ENCODE measurements around the gene FAM13A. TPM values are rescaled to one million over a fixed set of nuclear protein-coding genes. Genes with fewer than 3 reads are reported as not detected.

The FAM13A gene
- total and polyA plus RNA-seq, 2 donors (not counting 3 experiments of a cell fraction or from before 2014, with no cell fraction given), result 3.3 to 10.5 TPM

GRCh38 chr4:88731381-88731780, 325.6 kb downstream of the FAM13A start:
- H3K36me3 ChIP-seq (ENCODE audit: control insufficient read depth in 2 of 2, extremely low read depth in 1 of 2, insufficient read depth in 2 of 2, low read length in 2 of 2), result peaks cover 6% of the 10 kb centered on the region in 2 experiments
- H3K27ac ChIP-seq (ENCODE audit: insufficient read depth, low read depth, low read length), result no peak overlapping the region
- H4K20me1 ChIP-seq (replicated peaks; ENCODE audit: control insufficient read depth, extremely low read depth, insufficient read depth, low read length), result no peaks in the 10 kb centered on the region
- FAIRE-seq (no peak), DNase-seq (ENCODE audit: low read depth, low spot score) (no peak)
- H3K9me1 ChIP-seq (replicated peaks; ENCODE audit: control insufficient read depth, extremely low read depth, insufficient read depth, low read length), result no peaks in the 10 kb centered on the region
- ChIA-PET POLR2A (no interaction called here), CTCF (interaction anchor here (0.9 to 2.2 kb wide), 3 partner anchors 15 to 60 kb away, joined by 3 to 9 read pairs (median 3); no protein-coding TSS in a partner anchor)
- H3K4me2 ChIP-seq (ENCODE audit: insufficient read depth, low read length), result no peak overlapping the region
- no peak overlapping the region for H3K4me3 ChIP-seq (replicated peaks in 1 of 3; ENCODE audit: insufficient read depth in 1 of 3, low read depth in 1 of 3, low read length in 3 of 3)
- no peak overlapping the region for H2AFZ ChIP-seq (ENCODE audit: low read depth, low read length)
- H3K79me2 ChIP-seq (ENCODE audit: control insufficient read depth, insufficient read depth, low read length), result no peaks in the 10 kb centered on the region
- no TSS peak for BruUV-seq (replicated peaks)
- H3K4me1 ChIP-seq (ENCODE audit: control insufficient read depth, extremely low read depth, insufficient read depth, low read length), result peaks cover 8% of the 10 kb centered on the region
- intact Hi-C loops (cut with micrococcal nuclease) (no loop called here), dilution Hi-C loops (cut with MboI; ENCODE audit: extremely low pct_ligation_motif_present, low sequenced_read_pairs) (no loop called here)
- H3K9ac ChIP-seq (replicated peaks; ENCODE audit: extremely low read depth, insufficient read depth, low read length), result no peak overlapping the region
- TF ChIP-seq FOS (IDR thresholded peaks at IDR 0.05; ENCODE audit: borderline replicate concordance, insufficient read depth, low read length), result no peak
- no peak for TF ChIP-seq GATA2 (IDR thresholded peaks at IDR 0.05; ENCODE audit: insufficient read depth, insufficient read length, low read depth, low read length)
- no peak for TF ChIP-seq POLR2A (IDR thresholded peaks at IDR 0.05; ENCODE audit: low read depth, low read length)
- TF ChIP-seq EZH2 (IDR thresholded peaks at IDR 0.05; ENCODE audit: borderline replicate concordance, low read depth, low read length, severe bottlenecking), result no peak
- TF ChIP-seq MYC (IDR thresholded peaks at IDR 0.05; ENCODE audit: low read depth, low read length), result no peak
- TF ChIP-seq POLR2AphosphoS5 (IDR thresholded peaks at IDR 0.05; ENCODE audit: insufficient read depth, low read depth, low read length), result no peak
- no peak for TF ChIP-seq JUN (IDR thresholded peaks at IDR 0.05; ENCODE audit: borderline replicate concordance, insufficient read depth, insufficient read length, low read depth)
- no peak for TF ChIP-seq MAX (IDR thresholded peaks at IDR 0.05; ENCODE audit: insufficient read depth, insufficient read length)
- no peak for TF ChIP-seq CTCF (IDR thresholded peaks at IDR 0.05; ENCODE audit: extremely low read depth in 1 of 2, insufficient read depth in 1 of 2, low read depth in 1 of 2, low read length in 2 of 2)
- H3K9me3 ChIP-seq (replicated peaks; ENCODE audit: control insufficient read depth, insufficient read depth, low read length), result no peaks in the 10 kb centered on the region
- no peaks in the 10 kb centered on the region for H3K27me3 ChIP-seq (ENCODE audit: control insufficient read depth in 2 of 2, insufficient read depth in 2 of 2, low read length in 2 of 2)
